Measurements from ENCODE around the gene NEK7.
"Not testable (repeated sequence)": the region's sequence is repeated elsewhere in the genome, so short reads cannot be mapped to it uniquely, and the experiment has no call there.

NEK7 gene

DNA sequence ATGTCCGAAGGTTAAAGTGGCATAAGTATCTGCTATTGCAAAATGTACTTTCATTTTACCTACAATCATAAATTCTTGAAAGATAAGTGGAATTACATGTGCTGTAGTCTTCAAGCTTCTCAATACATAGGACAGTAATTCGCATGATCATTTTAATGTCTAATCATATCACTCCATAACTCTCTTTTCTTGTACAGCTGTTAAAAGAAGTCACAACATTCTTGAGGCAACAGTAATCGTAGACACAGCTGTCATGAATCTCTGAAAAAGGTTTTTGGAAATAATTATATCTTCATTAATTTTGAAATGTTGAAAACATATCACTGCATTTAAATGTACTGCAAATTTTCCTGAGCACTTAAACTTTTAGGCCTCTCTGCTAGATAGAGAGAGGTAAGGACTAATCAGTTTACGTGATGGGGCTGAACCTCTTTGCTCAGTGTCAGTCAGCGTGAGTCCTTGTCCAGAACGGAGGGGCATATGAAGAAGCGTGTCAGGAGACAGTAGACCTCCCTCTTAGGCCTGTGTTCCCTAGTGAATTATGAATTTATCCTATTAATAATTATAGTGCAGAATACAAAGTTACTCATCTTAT, 133.4 kb downstream of the NEK7 start:
- DNase-seq (ENCODE audit: low read depth in 2 of 2) = no peak

DNA sequence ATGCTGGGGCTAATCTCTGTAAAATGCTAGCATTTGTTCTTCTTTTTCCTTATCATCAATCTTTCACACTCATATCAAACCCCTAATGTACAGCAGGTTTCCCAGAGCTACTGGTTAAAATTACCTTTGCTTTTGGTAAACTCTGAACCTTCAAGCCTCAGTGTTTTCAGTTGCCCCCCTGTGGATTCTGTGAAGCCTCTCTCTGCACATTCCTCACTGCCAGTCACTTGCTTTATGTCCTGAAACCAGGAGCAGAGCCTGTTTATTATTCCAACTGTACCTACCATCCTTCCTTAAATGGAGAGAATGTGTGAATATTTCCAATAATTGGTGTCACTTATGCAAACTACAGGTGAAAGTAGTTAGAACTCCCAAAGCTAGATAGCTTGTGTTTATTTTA, 134.2 kb downstream of the NEK7 start:
- DNase-seq (ENCODE audit: low read depth in 2 of 2) = no peak

DNA sequence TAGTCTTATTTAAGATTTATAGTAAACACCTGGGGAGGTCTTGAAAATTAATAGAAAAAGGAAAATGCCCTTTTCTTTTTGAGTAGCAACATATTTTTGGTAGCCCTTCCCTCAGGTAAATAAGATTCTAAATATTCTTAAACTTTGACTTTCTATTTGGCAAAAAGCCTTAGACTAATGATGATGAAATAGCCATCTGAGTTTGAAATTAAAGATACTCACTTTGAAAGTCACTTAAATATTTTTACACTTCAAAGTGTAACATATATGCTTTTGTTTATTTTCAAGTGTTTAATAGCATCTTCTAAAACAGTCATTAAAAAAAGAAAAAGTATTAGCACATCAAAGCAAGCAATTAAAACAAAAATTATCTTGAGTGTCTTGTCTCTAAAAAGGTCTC, 135.1 kb downstream of the NEK7 start:
- DNase-seq (ENCODE audit: low read depth in 2 of 2) = no peak

DNA sequence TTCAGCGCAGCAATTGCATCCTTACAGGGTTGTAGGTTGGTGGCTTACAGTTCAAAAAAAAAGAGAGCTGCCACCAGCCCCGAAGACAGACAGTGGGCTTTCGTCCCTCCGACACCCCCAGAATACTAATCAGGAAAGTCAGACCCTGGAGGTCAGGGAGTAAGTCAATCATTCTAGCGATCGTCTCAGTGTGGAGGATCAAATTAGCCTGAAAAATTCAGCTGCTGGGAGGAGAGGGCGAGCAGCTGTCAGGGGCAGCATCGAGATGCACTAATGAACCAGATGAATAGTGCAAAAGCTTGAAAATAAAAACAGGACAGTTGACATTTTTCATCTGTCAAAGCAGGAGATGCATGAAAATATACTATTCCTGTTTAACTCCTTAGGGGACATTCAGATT, 138.4 kb downstream of the NEK7 start:
- no peak for DNase-seq (ENCODE audit: low read depth in 2 of 2)

DNA sequence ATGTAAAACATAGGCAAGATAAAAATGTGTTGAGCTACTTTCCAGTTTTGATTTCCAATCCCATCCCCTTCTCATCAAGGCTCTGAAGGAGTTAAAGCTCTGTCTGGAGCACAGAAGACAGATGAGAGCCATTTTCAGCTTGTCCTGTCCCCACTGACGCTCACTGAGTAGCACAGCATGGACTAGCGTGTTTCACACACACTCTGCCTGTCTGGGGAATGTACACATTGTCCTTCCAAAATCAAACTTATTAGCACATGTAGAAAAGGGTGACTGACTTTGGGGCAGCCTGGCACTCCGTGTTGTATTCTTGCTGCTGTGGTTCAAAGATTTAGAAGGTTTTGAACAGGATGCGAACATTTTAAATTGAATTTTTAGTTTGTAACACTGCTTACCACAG, 139.2 kb downstream of the NEK7 start:
- no peak for DNase-seq (ENCODE audit: low read depth in 2 of 2)

DNA sequence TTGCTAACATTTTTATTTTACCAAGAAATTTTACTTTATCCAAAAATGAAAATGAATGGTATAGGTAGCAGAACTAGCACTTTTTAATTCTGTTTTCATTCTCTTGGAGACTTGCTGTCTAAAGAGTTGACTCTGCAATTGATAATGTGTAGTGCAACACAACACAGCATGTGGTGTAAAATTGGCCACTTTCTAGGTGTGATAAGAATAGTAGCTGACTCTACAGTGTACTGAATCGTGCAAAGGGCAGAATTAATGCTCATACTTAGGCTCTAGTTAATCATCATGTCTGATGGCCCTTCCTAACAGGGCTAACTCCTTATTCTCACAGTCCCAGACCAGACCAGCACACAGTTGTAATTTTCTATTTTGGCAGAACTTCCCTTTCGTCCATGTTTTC, 140.5 kb downstream of the NEK7 start:
- no peak for DNase-seq (ENCODE audit: low read depth in 2 of 2)

DNA sequence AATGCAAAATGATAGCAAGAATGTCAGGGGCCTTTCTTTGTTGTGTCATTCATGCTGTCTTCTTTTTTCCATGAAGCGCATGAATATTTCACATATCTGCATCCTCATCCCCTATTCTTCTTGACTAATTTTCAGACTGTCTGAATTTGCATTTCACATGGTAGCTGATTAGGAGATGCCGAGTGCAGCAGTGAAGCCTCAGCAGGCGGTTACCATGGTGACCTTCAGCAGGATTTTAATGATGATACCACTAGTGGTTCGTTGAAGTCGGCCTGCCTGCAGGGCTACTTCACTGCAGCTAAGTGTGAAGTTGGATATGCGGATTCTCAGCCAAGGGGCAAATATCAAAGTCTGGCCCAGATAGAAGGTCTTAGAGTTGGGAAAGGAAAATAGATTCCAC, 141.8 kb downstream of the NEK7 start:
- no peak for DNase-seq (ENCODE audit: low read depth in 2 of 2)

DNA sequence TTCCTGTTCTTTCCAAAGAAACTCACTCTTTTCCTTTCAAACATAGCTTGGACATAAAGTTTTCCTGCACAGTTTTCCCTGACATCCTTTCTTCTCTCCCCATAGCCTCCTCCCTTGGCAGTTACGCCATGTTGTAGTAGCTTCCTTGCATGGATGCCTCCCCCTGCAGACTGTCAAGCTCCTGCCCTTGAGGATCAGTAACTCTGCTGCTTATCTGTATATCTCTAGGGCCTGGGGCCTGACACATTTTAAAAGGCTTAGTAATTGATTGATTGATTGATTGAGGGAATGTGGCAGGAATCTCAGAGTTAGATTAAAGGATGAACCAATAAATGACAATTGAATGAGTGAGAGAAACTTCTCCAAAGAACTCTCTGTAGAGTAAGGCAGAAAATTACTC, 143.7 kb downstream of the NEK7 start:
- no peak for DNase-seq (ENCODE audit: low read depth in 2 of 2)

DNA sequence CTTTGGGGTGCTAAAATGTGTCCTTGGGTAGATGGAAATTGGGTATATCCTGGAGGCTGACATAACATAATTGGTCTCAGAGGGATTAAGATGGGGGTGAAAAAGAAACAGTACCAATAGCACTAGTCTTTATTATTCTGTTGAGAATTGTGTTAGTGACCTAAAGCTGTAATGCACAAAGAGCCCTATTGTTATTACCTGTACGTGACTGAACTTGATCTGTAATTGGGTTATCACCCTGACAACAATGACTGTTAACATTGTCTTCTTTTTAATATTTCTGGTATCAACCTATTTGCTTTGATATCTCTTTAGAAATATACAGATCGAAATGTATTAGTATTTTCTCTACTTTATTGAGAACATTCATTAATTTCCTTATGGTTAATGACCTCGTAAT, 147.6 kb downstream of the NEK7 start:
- DNase-seq (ENCODE audit: low read depth in 2 of 2) = no peak

DNA sequence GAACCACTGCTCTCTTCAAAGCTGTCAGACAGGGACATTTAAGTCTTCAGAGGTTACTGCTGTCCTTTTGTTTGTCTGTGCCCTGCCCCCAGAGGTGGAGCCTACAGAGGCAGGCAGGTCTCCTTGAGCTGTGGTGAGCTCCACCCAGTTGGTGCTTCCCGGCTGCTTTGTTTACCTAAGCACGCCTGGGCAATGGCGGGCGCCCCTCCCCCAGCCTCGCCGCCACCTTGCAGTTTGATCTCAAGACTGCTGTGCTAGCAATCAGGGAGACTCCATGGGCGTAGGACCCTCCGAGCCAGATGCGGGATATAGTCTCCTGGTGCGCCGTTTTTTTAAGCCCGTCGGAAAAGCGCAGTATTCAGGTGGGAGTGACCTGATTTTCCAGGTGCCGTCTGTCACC, 158.0 kb downstream of the NEK7 start:
- DNase-seq (ENCODE audit: low read depth in 2 of 2) = not testable (repeated sequence)

DNA sequence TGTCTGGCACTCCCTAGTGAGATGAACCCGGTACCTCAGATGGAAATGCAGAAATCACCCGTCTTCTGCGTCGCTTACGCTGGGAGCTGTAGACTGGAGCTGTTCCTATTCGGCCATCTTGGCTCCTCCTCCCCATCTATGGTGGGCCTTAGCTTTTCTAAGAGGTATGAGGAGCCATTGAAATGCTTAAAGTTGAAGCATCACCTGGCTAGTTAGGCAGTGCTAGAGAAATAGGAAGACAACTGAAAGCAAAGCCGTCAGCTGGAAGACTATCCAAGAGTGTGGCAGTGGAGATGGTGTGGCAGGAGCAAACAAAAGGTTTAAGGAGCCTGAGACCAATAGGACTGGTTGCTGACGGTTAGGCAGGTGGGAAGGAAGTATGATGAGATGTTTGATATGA, 158.5 kb downstream of the NEK7 start:
- DNase-seq (ENCODE audit: low read depth in 2 of 2) = not testable (repeated sequence)

DNA sequence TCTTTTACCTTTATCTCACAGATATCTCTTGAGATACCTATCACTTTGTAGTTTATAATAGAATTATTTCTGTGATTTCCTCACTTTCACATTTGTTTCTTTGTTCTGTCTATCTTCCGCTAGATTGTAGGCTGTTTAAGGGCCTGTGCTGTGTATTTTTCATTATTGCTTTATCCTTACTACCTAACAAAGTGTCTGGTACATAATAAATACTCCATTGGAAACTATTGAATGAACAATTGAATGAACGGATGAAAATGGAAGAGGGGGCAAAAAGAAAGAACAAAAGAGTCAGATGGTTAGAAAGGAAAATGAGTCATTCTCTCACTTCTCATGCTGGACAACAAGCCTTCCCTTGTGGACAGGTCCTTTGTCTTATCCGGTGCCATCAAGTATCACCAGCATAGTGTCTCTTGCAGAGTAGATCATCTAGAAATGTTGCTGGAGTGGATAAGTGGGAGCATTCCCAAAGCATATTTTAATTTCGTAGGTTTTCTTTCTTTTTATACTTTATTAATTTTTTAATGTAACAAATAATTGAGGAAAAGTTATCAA, 159.8 kb downstream of the NEK7 start:
- DNase-seq (ENCODE audit: low read depth in 2 of 2) = no peak

DNA sequence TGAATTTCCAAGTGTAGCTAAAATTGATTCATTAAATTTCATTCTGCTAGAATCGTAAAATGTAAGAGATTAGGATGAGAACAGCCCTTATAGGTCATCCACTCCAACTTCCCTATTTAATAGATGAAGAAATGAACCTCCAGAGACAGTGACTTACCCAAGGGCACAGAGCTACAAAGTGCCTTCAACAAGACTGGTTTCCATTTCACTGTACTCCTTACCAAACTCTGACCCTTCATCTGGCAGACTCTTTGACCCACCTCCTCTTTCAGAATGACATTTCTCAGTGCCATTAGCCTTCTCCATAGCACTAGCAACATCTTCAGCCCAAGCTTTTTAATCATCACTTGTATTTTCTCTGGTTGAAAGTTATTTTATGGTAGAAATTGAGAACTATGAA, 161.3 kb downstream of the NEK7 start:
- no peak for DNase-seq (ENCODE audit: low read depth in 2 of 2)

DNA sequence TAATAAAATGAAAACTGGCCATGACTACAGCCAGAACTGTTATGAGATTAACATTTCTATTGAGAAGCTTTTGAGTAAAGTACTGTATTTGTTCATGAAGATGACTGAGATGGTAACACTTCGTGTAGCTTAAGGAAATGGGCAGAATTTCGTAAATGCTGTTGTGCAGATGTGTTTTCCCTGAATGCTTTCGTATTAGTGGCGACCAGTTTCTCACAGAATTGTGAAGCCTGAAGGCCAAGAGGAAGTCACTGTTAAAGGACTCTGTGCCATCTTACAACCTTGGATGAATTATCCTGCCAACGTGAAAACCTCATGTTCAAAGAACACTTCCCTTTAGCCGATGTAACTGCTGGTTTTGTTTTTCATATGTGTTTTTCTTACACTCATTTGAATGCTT, 164.0 kb downstream of the NEK7 start:
- DNase-seq (ENCODE audit: low read depth in 2 of 2) = no peak

DNA sequence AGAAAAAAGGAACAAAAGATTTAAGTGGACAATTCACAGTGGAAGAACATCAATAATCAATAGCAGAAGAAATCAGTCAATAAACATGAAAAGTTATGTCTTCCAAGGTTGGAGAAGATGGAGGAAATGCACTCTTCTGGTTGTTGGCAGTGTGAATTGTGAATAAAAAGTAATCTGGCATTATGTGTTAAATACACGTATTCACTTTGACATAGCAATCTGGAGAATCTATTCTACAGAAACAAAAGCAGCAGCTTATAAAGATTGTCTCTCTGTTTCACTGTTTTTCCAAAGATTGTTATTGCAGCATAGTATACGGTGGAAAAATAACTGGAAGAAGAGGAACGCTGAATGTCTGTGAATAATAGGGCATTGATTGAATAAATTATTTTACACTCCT, 169.4 kb downstream of the NEK7 start:
- no peak for DNase-seq (ENCODE audit: low read depth in 2 of 2)

DNA sequence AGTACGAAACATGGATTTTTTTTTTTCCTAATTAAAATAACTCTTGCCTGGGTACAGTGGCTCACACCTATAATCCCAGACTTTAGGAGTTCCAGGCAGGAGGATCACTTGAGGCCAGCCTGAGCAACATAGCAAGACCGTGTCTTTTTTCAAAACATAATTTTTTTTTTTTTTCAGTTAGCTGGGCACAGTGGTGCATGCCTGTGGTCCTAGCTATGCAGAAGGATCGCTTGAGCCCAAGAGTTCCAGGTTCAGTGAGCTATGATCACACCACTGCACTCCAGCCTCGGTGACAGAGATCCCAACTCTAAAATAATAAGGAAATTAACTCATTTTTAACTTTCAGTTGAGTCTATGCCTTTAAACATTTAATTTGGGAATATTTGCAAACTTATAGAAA, 170.1 kb downstream of the NEK7 start:
- DNase-seq (ENCODE audit: low read depth in 2 of 2) = no peak

DNA sequence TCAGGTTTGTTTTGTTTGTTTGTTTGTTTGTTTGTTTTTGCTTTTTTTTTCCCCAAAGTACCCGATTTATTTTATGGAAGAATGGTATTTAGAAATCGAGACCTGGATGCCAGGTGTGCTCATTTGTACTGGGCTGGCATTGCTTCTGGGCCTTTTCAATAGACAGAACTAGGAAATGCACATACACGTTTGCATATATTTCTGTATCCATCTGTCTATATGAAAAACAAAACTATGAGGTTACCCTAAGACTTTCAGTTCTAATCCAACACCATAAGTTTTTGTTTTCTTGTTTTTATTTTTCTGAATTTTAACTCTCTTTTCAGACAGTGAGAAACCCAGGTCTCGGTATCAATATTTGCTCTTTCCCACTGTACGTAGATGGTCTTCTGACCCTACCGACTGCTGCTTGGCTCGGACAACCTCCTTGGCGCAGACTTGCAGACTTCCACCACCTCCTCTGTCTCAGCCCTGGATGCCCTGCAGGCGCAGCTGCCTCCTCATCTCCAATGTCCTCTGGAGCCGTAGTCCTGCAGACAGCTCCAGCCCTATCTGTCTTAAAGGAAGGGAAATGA, 171.7 kb downstream of the NEK7 start:
- DNase-seq (ENCODE audit: low read depth in 2 of 2) = no peak

DNA sequence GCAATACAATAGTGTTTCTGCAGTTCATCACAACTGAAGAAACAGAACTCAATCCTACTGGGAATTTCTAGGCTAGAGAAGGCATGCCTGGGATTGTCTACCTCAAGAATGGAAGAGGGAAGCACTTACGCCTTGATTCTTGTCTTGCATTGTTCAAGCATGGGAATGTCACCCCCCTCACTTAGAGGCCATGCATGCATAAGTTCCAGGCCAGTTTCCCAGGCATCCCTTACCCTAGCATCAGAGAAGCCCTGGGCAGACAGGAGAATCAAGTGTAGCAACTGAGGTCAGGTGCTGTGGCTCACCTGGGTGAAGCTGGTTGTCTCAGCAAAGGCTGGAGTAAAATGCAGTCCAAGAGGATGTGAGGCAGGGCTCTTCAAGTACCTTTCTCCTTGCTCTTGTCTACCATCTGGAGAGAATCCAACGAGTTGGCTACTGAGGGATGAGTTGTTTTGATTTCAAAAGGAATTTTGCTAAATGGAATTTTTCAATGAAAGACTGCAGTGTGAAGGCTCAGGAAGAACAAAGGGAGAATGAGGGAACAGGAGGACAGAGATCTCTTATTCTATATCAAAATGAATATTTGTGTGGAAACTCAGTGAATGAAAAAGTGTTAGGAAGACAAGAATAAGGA, 174.3 kb downstream of the NEK7 start:
- no peak for DNase-seq (ENCODE audit: low read depth in 2 of 2)

DNA sequence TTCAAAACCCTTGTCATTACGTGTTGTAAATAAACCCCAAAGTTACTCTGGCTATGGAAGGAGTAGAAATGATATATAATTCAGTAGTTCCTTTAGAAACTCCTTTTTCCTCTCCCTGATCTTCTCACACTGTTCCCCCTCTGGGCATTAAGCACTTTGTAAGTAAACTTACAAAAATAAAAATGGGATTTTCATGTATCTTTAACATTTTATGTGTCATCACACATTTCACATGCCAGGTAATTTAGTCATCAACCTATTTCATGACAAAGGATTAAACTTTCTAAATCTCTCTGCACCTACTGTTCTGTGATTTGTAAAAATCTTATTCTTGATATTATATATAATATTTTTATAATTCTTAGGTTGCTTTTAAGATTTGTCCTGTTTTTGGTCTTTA, 176.9 kb downstream of the NEK7 start:
- DNase-seq (ENCODE audit: low read depth in 2 of 2) = no peak

DNA sequence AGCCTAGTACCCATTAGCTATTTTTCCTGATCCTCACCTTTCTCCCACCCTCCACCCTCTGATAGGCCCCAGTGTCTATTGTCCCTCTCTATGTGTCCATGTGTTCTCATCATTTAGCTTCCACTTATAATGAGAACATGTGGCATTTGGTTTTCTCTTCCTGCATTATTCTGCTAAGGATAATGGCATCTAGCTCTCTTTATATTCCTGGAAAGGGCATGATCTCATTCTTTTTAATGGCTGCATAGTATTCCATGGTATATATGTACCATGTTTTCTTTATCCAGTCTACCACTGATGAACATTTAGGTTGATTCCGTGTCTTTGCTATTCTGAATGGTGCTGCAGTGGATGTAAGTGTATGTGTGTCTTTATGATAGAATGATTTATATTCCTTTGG, 178.9 kb downstream of the NEK7 start:
- DNase-seq (ENCODE audit: low read depth in 2 of 2) = no peak

DNA sequence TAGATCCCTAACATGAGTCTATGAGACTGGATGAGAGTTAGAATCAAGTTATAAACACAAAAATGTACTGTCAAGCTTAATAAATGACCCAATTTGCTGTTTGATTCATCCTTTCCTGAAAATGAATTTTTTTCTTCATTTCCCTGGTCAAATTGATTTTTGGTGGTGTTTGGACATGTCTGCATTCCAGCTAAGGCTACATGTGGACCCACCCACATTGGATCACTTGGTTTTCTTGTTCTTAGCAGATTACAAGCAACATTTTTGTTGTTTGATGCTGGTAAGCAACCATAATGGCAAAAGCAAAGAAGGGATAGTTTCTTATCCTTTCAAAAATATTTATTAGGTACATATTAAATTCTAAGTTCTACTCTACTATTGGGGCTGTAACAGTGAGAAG, 181.1 kb downstream of the NEK7 start:
- DNase-seq (ENCODE audit: low read depth in 2 of 2) = no peak

DNA sequence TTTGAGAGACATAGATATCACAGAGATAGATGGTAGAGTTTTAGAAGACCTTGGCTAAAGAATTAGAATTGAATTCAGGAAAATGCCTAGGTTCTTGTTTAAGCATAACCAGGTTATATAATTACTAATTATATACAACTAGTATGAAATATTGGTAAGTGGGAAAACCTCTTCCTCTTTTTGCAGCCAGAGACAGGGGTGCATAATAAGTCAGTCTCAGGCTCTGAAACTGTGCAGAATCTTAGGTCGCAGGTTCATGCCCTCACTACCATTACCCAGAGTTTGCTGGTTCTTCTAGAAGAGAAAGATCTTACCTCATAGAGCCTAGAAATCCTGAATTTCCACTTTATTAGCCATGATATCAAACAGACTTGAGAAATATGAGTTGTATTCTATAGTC, 183.3 kb downstream of the NEK7 start:
- DNase-seq (ENCODE audit: low read depth in 2 of 2) = no peak

DNA sequence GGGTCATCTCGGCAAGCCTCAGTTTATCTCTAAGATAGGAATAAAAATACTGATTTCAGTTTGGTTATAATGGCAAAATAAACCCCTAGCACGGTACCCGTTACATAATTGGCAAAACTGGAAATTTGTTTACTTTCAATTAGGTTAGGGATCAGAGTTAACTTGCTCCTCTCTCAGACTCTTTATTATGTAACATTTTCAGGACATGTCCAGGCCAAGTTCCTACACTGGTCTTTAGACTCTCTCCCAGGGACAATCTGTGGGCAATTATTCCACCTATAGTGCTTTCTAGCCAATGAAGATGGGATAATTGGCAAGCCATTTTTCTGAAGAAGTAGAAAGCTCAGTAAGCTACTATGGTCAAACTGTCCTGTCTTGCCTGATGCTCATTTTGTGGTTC, 189.4 kb downstream of the NEK7 start:
- no peak for DNase-seq (ENCODE audit: low read depth in 2 of 2)

DNA sequence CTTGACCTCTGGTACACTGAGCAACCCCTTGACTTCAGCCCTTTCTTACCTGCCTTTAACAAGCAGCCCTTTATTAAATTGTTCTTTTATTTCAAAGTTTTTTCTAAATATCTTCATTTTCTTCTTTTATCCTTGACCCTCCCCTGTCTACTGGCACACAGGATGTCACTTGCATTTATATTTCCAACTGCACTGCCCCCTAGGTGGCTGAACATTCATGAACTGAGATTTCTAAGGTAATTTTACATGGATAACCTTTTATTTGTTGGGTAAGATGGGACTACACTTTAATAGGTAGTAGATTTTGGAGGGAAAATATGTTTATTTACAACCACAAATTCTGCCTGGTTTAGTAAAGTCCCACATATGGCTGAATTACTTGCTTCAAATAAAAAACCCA, 193.7 kb downstream of the NEK7 start:
- DNase-seq (ENCODE audit: low read depth in 2 of 2) = no peak

Measured in activated CD8-positive, alpha-beta memory T cell treated with anti-CD3 and anti-CD28 coated beads for 4 hours (primary cell).